Endothelial cell of umbilical vein (primary cell): ENCODE results near the gene FBXW9. TPM values are rescaled to one million over a fixed set of nuclear protein-coding genes. Genes with fewer than 3 reads are reported as not detected.
A peak's percentile ranks its signal among the peaks of the same experiment; 100 is the strongest.

Experiments
- BruUV-seq: library from RNA; stranded (reverse); fragments of 400-500 nt; replicated peaks from 2 replicates; lab custom pipeline; 2021; lab: Mats Ljungman, UMichigan
- CTCF ChIA-PET: fragments of 300-600, 350-600 bp; sonication (Branson Sonifier 250); formaldehyde crosslinking; loops from one replicate; lab custom pipeline; 2021; ENCODE audit warnings: antibody characterized with exemption, inconsistent platforms; lab: Charles Lee
- POLR2A ChIA-PET: fragments of 300-600, 350-600 bp; sonication (Branson Sonifier 250); formaldehyde crosslinking; loops from one replicate; lab custom pipeline; 2021; ENCODE audit warnings: antibody characterized with exemption, inconsistent platforms; lab: Charles Lee
- DNase-seq: peaks from one replicate; pipeline ENCODE4 v3.0.0-alpha.2; 2011; ENCODE audit warnings: low read depth, low spot score
- FAIRE-seq: peaks from 2 replicates; lab custom pipeline; 2011; peaks lifted over from hg19 to GRCh38; lab: Jason Lieb, UNC
- H2AFZ ChIP-seq: 2 replicates; pipeline ENCODE4 v1.6.0; 2012; ENCODE audit warnings: low read depth, low read length, control low read depth, inconsistent platforms
- H3K27ac ChIP-seq: 2 replicates; pipeline ENCODE4 v1.5.1; 2011; ENCODE audit warnings: low read depth, mild to moderate bottlenecking, control low read depth, low read length, moderate library complexity; ENCODE audit not compliant: insufficient read depth
- H3K27me3 ChIP-seq, 2 experiments: 2 replicates each; pipeline versions ENCODE4 v1.6.0 to v1.6.1; 2011; ENCODE audit warnings: low read length in 2 of 2, mixed read lengths in 1 of 2; ENCODE audit not compliant: control insufficient read depth in 2 of 2, insufficient read depth in 2 of 2
- H3K36me3 ChIP-seq, 2 experiments: 2 replicates in 1 of 2; 3 replicates in 1 of 2; pipeline ENCODE4 v1.5.1; 2011; ENCODE audit warnings: low read length in 2 of 2, mild to moderate bottlenecking in 1 of 2, moderate library complexity in 1 of 2; ENCODE audit not compliant: control insufficient read depth in 2 of 2, insufficient read depth in 2 of 2; ENCODE audit errors: extremely low read depth in 1 of 2
- H3K4me1 ChIP-seq: 3 replicates; pipeline ENCODE4 v1.5.1; 2011; ENCODE audit warnings: mild to moderate bottlenecking, low read length; ENCODE audit not compliant: control insufficient read depth, insufficient read depth; ENCODE audit errors: extremely low read depth
- H3K4me2 ChIP-seq: 2 replicates; pipeline ENCODE4 v1.6.1; 2011; ENCODE audit warnings: low read length, control low read depth, mixed read lengths; ENCODE audit not compliant: insufficient read depth
- H3K4me3 ChIP-seq, 3 experiments: fragments of 200-600 bp in 1 of 3; sonication (generic), shearing (Covaris generic) in 1 of 3; replicated peaks in 1 of 3; 2 replicates each; pipeline ENCODE4 v1.5.1; 2011 to 2016; ENCODE audit warnings: control low read depth in 3 of 3, low read length in 3 of 3, mild to moderate bottlenecking in 2 of 3, inconsistent platforms in 1 of 3, low read depth in 1 of 3, moderate library complexity in 1 of 3; ENCODE audit not compliant: insufficient read depth in 1 of 3
- H3K79me2 ChIP-seq: 2 replicates; pipeline ENCODE4 v1.6.0; 2012; ENCODE audit warnings: low read length, inconsistent platforms; ENCODE audit not compliant: control insufficient read depth, insufficient read depth
- H3K9ac ChIP-seq: replicated peaks from 2 replicates; pipeline ENCODE3; 2011; ENCODE audit warnings: low read length, control low read depth; ENCODE audit not compliant: insufficient read depth; ENCODE audit errors: extremely low read depth
- H3K9me1 ChIP-seq: replicated peaks from 3 replicates; pipeline ENCODE4 v1.6.0; 2011; ENCODE audit warnings: mild to moderate bottlenecking, low read length; ENCODE audit not compliant: control insufficient read depth, insufficient read depth; ENCODE audit errors: extremely low read depth
- H3K9me3 ChIP-seq: replicated peaks from 2 replicates; pipeline ENCODE4 v1.5.1; 2012; ENCODE audit warnings: low read length, inconsistent platforms; ENCODE audit not compliant: control insufficient read depth, insufficient read depth
- H4K20me1 ChIP-seq: replicated peaks from 2 replicates; pipeline ENCODE3; 2011; ENCODE audit warnings: mild to moderate bottlenecking, low read length; ENCODE audit not compliant: control insufficient read depth, insufficient read depth; ENCODE audit errors: extremely low read depth
- CTCF ChIP-seq, 2 donors: IDR thresholded peaks; 1 replicate in 1 of 2; 2 replicates in 1 of 2; pipeline ENCODE4 v1.5.1; 2011; ENCODE audit warnings: low read length in 2 of 2, mild to moderate bottlenecking in 2 of 2, moderate library complexity in 2 of 2, control low read depth in 1 of 2, inconsistent platforms in 1 of 2, low read depth in 1 of 2; ENCODE audit not compliant: insufficient read depth in 1 of 2; ENCODE audit errors: extremely low read depth in 1 of 2
- EZH2 ChIP-seq: IDR thresholded peaks from 2 replicates; pipeline ENCODE4 v1.6.1; 2012; ENCODE audit warnings: borderline replicate concordance, low read depth, mild to moderate bottlenecking, moderate library complexity, low read length, inconsistent platforms; ENCODE audit not compliant: severe bottlenecking
- FOS ChIP-seq: IDR thresholded peaks from 2 replicates; pipeline ENCODE4 v1.6.1; 2011; ENCODE audit warnings: mild to moderate bottlenecking, low read length, moderate library complexity, borderline replicate concordance; ENCODE audit not compliant: insufficient read depth
- GATA2 ChIP-seq: IDR thresholded peaks from 2 replicates; pipeline ENCODE4 v1.7.0; 2011; ENCODE audit warnings: low read depth, mild to moderate bottlenecking, moderate library complexity, mixed read lengths, low read length; ENCODE audit not compliant: insufficient read length, insufficient read depth
- JUN ChIP-seq: IDR thresholded peaks from 2 replicates; pipeline ENCODE4 v1.6.1; 2011; ENCODE audit warnings: borderline replicate concordance, low read depth; ENCODE audit not compliant: insufficient read length, insufficient read depth
- MYC ChIP-seq: IDR thresholded peaks from one replicate; pipeline ENCODE4 v1.6.1; 2011; ENCODE audit warnings: mild to moderate bottlenecking, low read depth, low read length
- POLR2A ChIP-seq: IDR thresholded peaks from 2 replicates; pipeline ENCODE4 v1.6.1; 2012; ENCODE audit warnings: low read depth, mild to moderate bottlenecking, control low read depth, low read length
- POLR2AphosphoS5 ChIP-seq: IDR thresholded peaks from 2 replicates; pipeline ENCODE4 v1.6.1; 2012; ENCODE audit warnings: low read depth, mild to moderate bottlenecking, control low read depth, low read length, moderate library complexity; ENCODE audit not compliant: insufficient read depth
- dilution Hi-C: fragments of 300-500 bp; cut with MboI; formaldehyde crosslinking; loops from one replicate; pipeline ENCODE4 v1.15.0; 2019; ENCODE audit warnings: low sequenced_read_pairs; ENCODE audit not compliant: extremely low pct_ligation_motif_present
- intact Hi-C: fragments of 100-400 bp; cut with micrococcal nuclease; formaldehyde crosslinking; loops from one replicate; pipeline ENCODE4 v1.10.0; 2022
- polyA plus RNA-seq, 4 experiments: library from polyadenylated mRNA; depleted of rRNA in 3 of 4; stranded (reverse) in 3 of 4; unstranded in 1 of 4; fragments of >200 nt; gene quantifications; 2 replicates each; pipeline versions ENCODE4 v1.2.1 to v1.2.3, GENCODE V29; 2011 to 2012; ENCODE audit warnings: missing spikeins in 1 of 4
- total RNA-seq: library from RNA; stranded (reverse); gene quantifications from 2 replicates; pipeline ENCODE4 v1.2.3, GENCODE V29; 2021
- TF ChIP-seq, protein P1 (sequence below): IDR thresholded peaks from 2 replicates; pipeline ENCODE4 v1.6.1; 2011; ENCODE audit not compliant: insufficient read depth, insufficient read length

FBXW9 gene
- total and polyA plus RNA-seq, 2 donors (not counting 3 experiments of a cell fraction or from before 2014, with no cell fraction given): 12.4 to 19.3 TPM

DNA sequence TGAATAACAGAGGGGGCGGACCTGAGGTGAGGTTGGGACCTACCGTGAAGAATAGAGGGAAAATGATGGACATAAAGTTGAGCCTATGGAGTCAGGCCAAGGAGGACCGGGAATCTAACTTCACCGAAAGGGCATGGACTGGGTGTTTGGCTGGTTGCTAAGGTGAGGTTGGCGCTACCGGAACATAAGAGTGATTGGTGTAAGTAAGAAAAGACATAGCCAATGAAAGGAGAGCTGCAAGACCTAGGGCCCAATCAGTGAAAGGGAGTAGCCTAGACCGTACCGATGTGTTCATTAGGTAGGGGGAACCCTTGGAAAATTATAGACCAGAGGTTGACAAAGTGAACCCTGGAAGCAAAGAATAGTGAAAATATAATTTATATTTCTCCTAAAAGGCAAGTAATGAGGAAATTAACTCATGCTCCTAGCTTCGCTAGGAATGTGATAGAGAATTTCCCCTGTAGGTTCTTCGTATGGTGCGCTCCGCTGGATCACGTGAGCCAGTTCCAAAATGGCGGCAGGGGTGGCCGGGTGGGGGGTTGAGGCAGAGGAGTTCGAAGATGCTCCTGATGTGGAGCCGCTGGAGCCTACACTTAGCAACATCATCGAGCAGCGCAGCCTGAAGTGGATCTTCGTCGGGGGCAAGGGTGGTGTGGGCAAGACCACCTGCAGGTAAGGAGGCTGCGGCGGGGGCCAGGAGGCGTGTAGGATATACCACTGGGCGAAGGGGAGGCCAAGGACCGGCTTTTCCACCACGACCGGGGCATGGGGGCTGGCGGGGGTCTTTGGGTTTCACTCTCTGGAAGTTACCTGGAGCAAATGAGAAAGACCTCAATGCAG is 40.8 kb upstream of the FBXW9 start, which contains the start of gene GET3:
TSS of gene GET3 (plus strand) at position 503 of the 840 bp plus-strand sequence. CDS start at position 512, 9 bp downstream.
- FAIRE-seq: peak; percentile 100
- POLR2A ChIA-PET: interaction anchor here (0.6 to 0.7 kb wide), 2 partner anchors 10 to 14 kb away, joined by 3 to 4 read pairs; no protein-coding TSS in a partner anchor

More for the DNA sequence above, 40.8 kb upstream of the FBXW9 start, which contains the start of gene GET3:
- Histone ChIP-seq H3K27ac (peak within 1 kb of the TSS; percentile 87), H3K79me2 (peaks cover 38% of the 10 kb centered on the region), H4K20me1 (no peaks in the 10 kb centered on the region), H3K4me3 (peak within 1 kb of the TSS; percentile 64 to 99 (median 69)), H3K9me3 (no peaks in the 10 kb centered on the region), H3K4me2 (peak within 1 kb of the TSS; percentile 79), H3K27me3 (no peaks in the 10 kb centered on the region), H3K9me1 (no peaks in the 10 kb centered on the region), H3K36me3 (peaks cover 0 to 9% of the 10 kb centered on the region in 2 experiments), H2AFZ (peak within 1 kb of the TSS; percentile 74), H3K9ac (peak within 1 kb of the TSS; percentile 83), H3K4me1 (peaks cover 22% of the 10 kb centered on the region)
- no TSS peak for BruUV-seq
- TF ChIP-seq, protein P1, sequence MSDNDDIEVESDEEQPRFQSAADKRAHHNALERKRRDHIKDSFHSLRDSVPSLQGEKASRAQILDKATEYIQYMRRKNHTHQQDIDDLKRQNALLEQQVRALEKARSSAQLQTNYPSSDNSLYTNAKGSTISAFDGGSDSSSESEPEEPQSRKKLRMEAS: peak; percentile 90
- TF ChIP-seq GATA2 (no peak), JUN (no peak), POLR2AphosphoS5 (peak; percentile 77), FOS (no peak), MYC (no peak), CTCF (IDR thresholded peaks at IDR 0.05; ENCODE audit: extremely low read depth in 1 of 2, insufficient read depth in 1 of 2, low read depth in 1 of 2, low read length in 2 of 2) (no peak), POLR2A (peak; percentile 89), EZH2 (no peak)
- intact Hi-C loops (loop anchor here (1.0 to 10.0 kb wide), 4 partner anchors 41 to 122 kb away; partner anchors contain the start of genes DHPS, FBXW9, RNASEH2A and ZNF490), dilution Hi-C loops (no loop called here)
- CTCF ChIA-PET: interaction anchor here (0.8 to 2.4 kb wide), 8 partner anchors 20 to 111 kb away, joined by 3 to 11 read pairs (median 4); no protein-coding TSS in a partner anchor
- peak; percentile 100 for DNase-seq
